SH-SY5Y (cell line): Measurements from ENCODE around the gene SH3D19.

Experiments used
- GATA2 ChIP-seq: IDR thresholded peaks from 2 replicates; pipeline ENCODE4 v1.6.1; 2011; ENCODE audit warnings: mild to moderate bottlenecking, low read depth, low read length
- GATA3 ChIP-seq: IDR thresholded peaks from 2 replicates; pipeline ENCODE4 v1.6.1; 2011; ENCODE audit warnings: low read depth, mild to moderate bottlenecking, low read length, moderate library complexity

GRCh38 chr4:151114338-151114737, 211.1 kb downstream of the SH3D19 start:
- TF ChIP-seq GATA3 (no peak), GATA2 (no peak)
